IPS DF 4.7 (cell line): ENCODE measurements around the gene DDX1.
"Not testable (repeated sequence)": the region's sequence is repeated elsewhere in the genome, so short reads cannot be mapped to it uniquely, and the experiment has no call there.

Experiments used
- DNase-seq: peaks from one replicate; pipeline ENCODE4 v3.0.0-alpha.2; 2013; ENCODE audit warnings: low spot score; ENCODE audit errors: extremely low read depth

The DDX1 gene

GRCh38 chr2:15616429-15616828 lies 24.8 kb downstream of the DDX1 start:
- no peak for DNase-seq

- no peak for DNase-seq
These were observed 25.4 kb downstream of the DDX1 start for GRCh38 chr2:15616850-15617777.

GRCh38 chr2:15617778-15618448 lies 26.2 kb downstream of the DDX1 start:
- DNase-seq: no peak

- DNase-seq: no peak
These were observed 26.8 kb downstream of the DDX1 start for GRCh38 chr2:15618449-15618855.

GRCh38 chr2:15619076-15619475 lies 27.4 kb downstream of the DDX1 start:
- DNase-seq: no peak

- no peak for DNase-seq
These were observed 27.8 kb downstream of the DDX1 start for GRCh38 chr2:15619510-15619909.

GRCh38 chr2:15619938-15620337 lies 28.3 kb downstream of the DDX1 start:
- no peak for DNase-seq

GRCh38 chr2:15620340-15620739 lies 28.7 kb downstream of the DDX1 start:
- DNase-seq: no peak

GRCh38 chr2:15620857-15621471 lies 29.3 kb downstream of the DDX1 start:
- DNase-seq: no peak

- not testable (repeated sequence) for DNase-seq
These were observed 29.8 kb downstream of the DDX1 start for GRCh38 chr2:15621472-15621870.

- no peak for DNase-seq
These were observed 30.5 kb downstream of the DDX1 start for GRCh38 chr2:15622214-15622613.

- DNase-seq: no peak
These were observed 31.2 kb downstream of the DDX1 start for GRCh38 chr2:15622614-15623480.

GRCh38 chr2:15623481-15623796 lies 31.8 kb downstream of the DDX1 start:
- DNase-seq: no peak

GRCh38 chr2:15623898-15624541 lies 32.4 kb downstream of the DDX1 start:
- DNase-seq: no peak

- DNase-seq: no peak
These were observed 33.2 kb downstream of the DDX1 start for GRCh38 chr2:15624903-15625302.

GRCh38 chr2:15625344-15626036 lies 33.8 kb downstream of the DDX1 start:
- DNase-seq: no peak

GRCh38 chr2:15626126-15626525 lies 34.5 kb downstream of the DDX1 start:
- no peak for DNase-seq

GRCh38 chr2:15626967-15627366 lies 35.3 kb downstream of the DDX1 start:
- DNase-seq: no peak

- DNase-seq: no peak
These were observed 36.4 kb downstream of the DDX1 start for GRCh38 chr2:15627817-15628684.
